ENCODE measurements around the gene MRGPRD. TPM values are rescaled to one million over a fixed set of nuclear protein-coding genes. Genes with fewer than 3 reads are reported as not detected.

Gene MRGPRD
- total and polyA plus RNA-seq, 10 of the 15 experiments (the other 5 are each of a cell fraction or from before 2014, with no cell fraction given), result not detected

GRCh38 chr11:68997124-68997994, 16.6 kb upstream of the MRGPRD start:
- no TSS peak for BruUV-seq (replicated peaks)
- RAD21 ChIA-PET (ENCODE audit: unreplicated experiment), result no interaction called here
- H3K79me2 ChIP-seq (ENCODE audit: control insufficient read depth, insufficient read depth, low read length), result no peaks in the 10 kb centered on the region
- no peak for TF ChIP-seq HDAC2 (IDR thresholded peaks at IDR 0.05)
- no peak for TF ChIP-seq KAT2A (conservative IDR thresholded peaks at IDR 0.05; ENCODE audit: control insufficient read depth, low read depth, low read length)
- TF ChIP-seq NKRF (conservative IDR thresholded peaks at IDR 0.05), result no peak
- TF ChIP-seq USF1 (IDR thresholded peaks at IDR 0.05; ENCODE audit: borderline replicate concordance, extremely low read length, insufficient read depth, low read depth, low read length), result no peak
- TF ChIP-seq ZBTB4 (CRISPR knock-in tag; IDR thresholded peaks at IDR 0.05), result no peak
- no peak for TF ChIP-seq MEF2B (IDR thresholded peaks at IDR 0.05; ENCODE audit: partially characterized antibody, poor library complexity, severe bottlenecking)
- TF ChIP-seq ESRRA (IDR thresholded peaks at IDR 0.05; ENCODE audit: low read length), result no peak
- no peak for TF ChIP-seq NBN (IDR thresholded peaks at IDR 0.05)
- no peak for TF ChIP-seq REST (IDR thresholded peaks at IDR 0.05; ENCODE audit: low read depth, low read length)
- TF ChIP-seq IRF5 (IDR thresholded peaks at IDR 0.05; ENCODE audit: borderline replicate concordance), result no peak
- no peak for TF ChIP-seq PAX5 (IDR thresholded peaks at IDR 0.05; ENCODE audit: borderline replicate concordance, low read depth, low read length)

More at GRCh38 chr11:68997124-68997994, 16.6 kb upstream of the MRGPRD start:
- H3K4me2 ChIP-seq (ENCODE audit: control insufficient read depth, insufficient read depth), result no peak overlapping the region
- no peaks in the 10 kb centered on the region for H4K20me1 ChIP-seq (ENCODE audit: control insufficient read depth, insufficient read depth)
- ChIA-PET POLR2A (no interaction called here), SMC1A (ENCODE audit: uncharacterized antibody, unreplicated experiment) (no interaction called here), CTCF (interaction anchor here (0.9 kb wide), 1 partner anchor 16 kb away, joined by 3 read pairs; the partner anchor contains the start of gene MRGPRF)
- FAIRE-seq, result no peak
- H3K9ac ChIP-seq (ENCODE audit: control insufficient read depth, insufficient read depth, low read length), result no peak overlapping the region
- in situ Hi-C loops (cut with MboI) (no loop called here), intact Hi-C loops (cut with micrococcal nuclease; ENCODE audit: unreplicated experiment) (no loop called here)
- WGBS (ENCODE audit: insufficient coverage, insufficient replicate concordance, low lambda C conversion rate, missing lambda C conversion rate), result 45% methylated on average over 19 of the region's 19 CpGs
- H3K27me3 ChIP-seq (replicated peaks in 1 of 2; ENCODE audit: control insufficient read depth in 2 of 2, insufficient read depth in 2 of 2, low read length in 1 of 2), result peaks cover 0 to 3% of the 10 kb centered on the region in 2 experiments; a peak in 1 of 4 replicates
- H3K4me1 ChIP-seq (ENCODE audit: control insufficient read depth, insufficient read depth, low read length), result no peaks in the 10 kb centered on the region
- no peaks in the 10 kb centered on the region for H3K9me3 ChIP-seq (replicated peaks; ENCODE audit: control insufficient read depth, insufficient read depth, low read length)
- H2AFZ ChIP-seq (ENCODE audit: control insufficient read depth, low read depth, low read length), result no peak overlapping the region
- H3K36me3 ChIP-seq (ENCODE audit: control insufficient read depth in 2 of 2, insufficient read depth in 2 of 2, low read length in 1 of 2), result no peaks in the 10 kb centered on the region
- DNase-seq (ENCODE audit: low read depth, low spot score), result no peak
- H3K4me3 ChIP-seq, result no peak overlapping the region
- H3K27ac ChIP-seq (ENCODE audit: control insufficient read depth, insufficient read depth), result no peak overlapping the region
- ATAC-seq, result no peak

Data from GM12878 (cell line).